ENCODE data around the gene EXOC3L1. TPM values are rescaled to one million over a fixed set of nuclear protein-coding genes. Genes with fewer than 3 reads are reported as not detected.

Gene EXOC3L1
- total and polyA plus RNA-seq, 2 of the 13 experiments (the other 11 are each of a cell fraction or from before 2014, with no cell fraction given) = 0.12 TPM; not detected in 1

GRCh38 chr16:67177743-67178699 is 11.9 kb downstream of the EXOC3L1 start (continued):
- TF ChIP-seq ZNF703 (CRISPR knock-in tag; IDR thresholded peaks at IDR 0.05; ENCODE audit: borderline replicate concordance) (no peak), ZFP82 (CRISPR knock-in tag; IDR thresholded peaks at IDR 0.05; ENCODE audit: borderline replicate concordance) (no peak), ZBTB49 (CRISPR knock-in tag; IDR thresholded peaks at IDR 0.05; ENCODE audit: borderline replicate concordance) (no peak), ISL2 (CRISPR knock-in tag; IDR thresholded peaks at IDR 0.05) (no peak), PHF20 (CRISPR knock-in tag; IDR thresholded peaks at IDR 0.05) (no peak; the same call in 1 of the 2 replicates), HHEX (CRISPR knock-in tag; IDR thresholded peaks at IDR 0.05) (no peak), ZNF788 (CRISPR knock-in tag; IDR thresholded peaks at IDR 0.05; ENCODE audit: borderline replicate concordance) (peak; percentile 89), FOXK2 (IDR thresholded peaks at IDR 0.05) (no peak), SNAPC5 (CRISPR knock-in tag; IDR thresholded peaks at IDR 0.05; ENCODE audit: borderline replicate concordance) (no peak), ZGPAT (CRISPR knock-in tag; IDR thresholded peaks at IDR 0.05) (peak; percentile 66; the same call in 1 of the 2 replicates), PCBP2 (optimal IDR thresholded peaks at IDR 0.05; ENCODE audit: low read depth, low read length, poor library complexity, severe bottlenecking) (no peak), ZNF232 (CRISPR knock-in tag; IDR thresholded peaks at IDR 0.05; ENCODE audit: borderline replicate concordance) (peak; percentile 36; the same call in 1 of the 2 replicates), ERF (CRISPR knock-in tag; IDR thresholded peaks at IDR 0.05) (no peak), PHF5A (CRISPR knock-in tag; IDR thresholded peaks at IDR 0.05; ENCODE audit: low read depth, unreplicated experiment) (no peak), HOXA5 (CRISPR knock-in tag; IDR thresholded peaks at IDR 0.05) (no peak), ZNF432 (CRISPR knock-in tag; IDR thresholded peaks at IDR 0.05; ENCODE audit: borderline replicate concordance) (no peak), E2F2 (CRISPR knock-in tag; IDR thresholded peaks at IDR 0.05; ENCODE audit: borderline replicate concordance) (peak; percentile 38; the same call in 1 of the 2 replicates), JUN (CRISPR knock-in tag; IDR thresholded peaks at IDR 0.05) (no peak), ATF5 (CRISPR knock-in tag; IDR thresholded peaks at IDR 0.05; ENCODE audit: low read depth) (no peak), ZNF674 (CRISPR knock-in tag; IDR thresholded peaks at IDR 0.05; ENCODE audit: low read depth) (no peak), ZBTB7A (CRISPR knock-in tag; IDR thresholded peaks at IDR 0.05) (peak; percentile 21; the same call in 1 of the 2 replicates), KLF16 (CRISPR knock-in tag; IDR thresholded peaks at IDR 0.05) (0 out of 4 replicates have a peak, but pooled peaks of 1 of the 2 experiments have one; percentile 40), ZNF781 (CRISPR knock-in tag; IDR thresholded peaks at IDR 0.05; ENCODE audit: borderline replicate concordance, not compliant biosample characterization) (no peak), RFX3 (CRISPR knock-in tag; IDR thresholded peaks at IDR 0.05) (no peak)

Measured in HepG2 (cell line).